Type B pancreatic cell (in vitro differentiated cells): ENCODE data around the gene PIK3R6. TPM values are rescaled to one million over a fixed set of nuclear protein-coding genes. Genes with fewer than 3 reads are reported as not detected.

Experiments
- DNase-seq: peaks from one replicate; pipeline ENCODE4 v3.0.0; 2021; ENCODE audit warnings: mixed read lengths; ENCODE audit not compliant: unreplicated experiment; ENCODE audit errors: extremely low spot score
- H3K27ac Mint-ChIP-seq: 2 replicates; pipeline ENCODE4 v1.8.0; 2021; ENCODE audit warnings: mild to moderate bottlenecking, mixed read lengths
- H3K27me3 Mint-ChIP-seq: 2 replicates; pipeline ENCODE4 v1.8.0; 2021; ENCODE audit warnings: mixed read lengths
- H3K36me3 Mint-ChIP-seq: 2 replicates; pipeline ENCODE4 v1.8.0; 2021; ENCODE audit warnings: mixed read lengths
- H3K4me1 Mint-ChIP-seq: one replicate; pipeline ENCODE4 v1.8.0; 2021; ENCODE audit warnings: mixed read lengths; ENCODE audit not compliant: unreplicated experiment
- H3K4me3 Mint-ChIP-seq: 2 replicates; pipeline ENCODE4 v1.8.0; 2021; ENCODE audit warnings: mild to moderate bottlenecking, mixed read lengths
- H3K9me3 Mint-ChIP-seq: 2 replicates; pipeline ENCODE4 v1.8.0; 2021; ENCODE audit warnings: mixed read lengths
- CTCF ChIP-seq: fragments of 200-600 bp; sonication (generic); conservative IDR thresholded peaks from 2 replicates; pipeline ENCODE4 v1.5.0; 2021; ENCODE audit warnings: antibody characterized with exemption, mild to moderate bottlenecking
- total RNA-seq: library from RNA; stranded (reverse); gene quantifications from 2 replicates; pipeline ENCODE4 v1.2.1, GENCODE V29; 2021; ENCODE audit warnings: low replicate concordance

The PIK3R6 gene
- total RNA-seq, 1 donor from 2014 or later: not detected

GRCh38 chr17:8755590-8756255 is 111.8 kb downstream of the PIK3R6 start:
- no peak overlapping the region for H3K27ac Mint-ChIP-seq
- H3K27me3 Mint-ChIP-seq: peaks cover 17% of the 10 kb centered on the region
- TF ChIP-seq CTCF: no peak
- no peaks in the 10 kb centered on the region for H3K4me1 Mint-ChIP-seq
- DNase-seq: no peak
- no peak overlapping the region for H3K4me3 Mint-ChIP-seq
- H3K9me3 Mint-ChIP-seq: no peaks in the 10 kb centered on the region
- no peaks in the 10 kb centered on the region for H3K36me3 Mint-ChIP-seq

GRCh38 chr17:8754890-8755289 is 112.6 kb downstream of the PIK3R6 start:
- Mint-ChIP-seq H3K9me3 (no peaks in the 10 kb centered on the region), H3K36me3 (no peaks in the 10 kb centered on the region), H3K4me3 (no peak overlapping the region), H3K27me3 (peaks cover 17% of the 10 kb centered on the region), H3K27ac (no peak overlapping the region), H3K4me1 (no peaks in the 10 kb centered on the region)
- no peak for TF ChIP-seq CTCF
- DNase-seq: no peak

GRCh38 chr17:8753976-8754440 is 113.5 kb downstream of the PIK3R6 start:
- no peak overlapping the region for H3K4me3 Mint-ChIP-seq
- no peaks in the 10 kb centered on the region for H3K9me3 Mint-ChIP-seq
- TF ChIP-seq CTCF: peak; percentile 67
- no peak for DNase-seq
- H3K4me1 Mint-ChIP-seq: no peaks in the 10 kb centered on the region
- peaks cover 21% of the 10 kb centered on the region for H3K27me3 Mint-ChIP-seq
- no peaks in the 10 kb centered on the region for H3K36me3 Mint-ChIP-seq
- no peak overlapping the region for H3K27ac Mint-ChIP-seq

GRCh38 chr17:8753136-8753975 is 114.1 kb downstream of the PIK3R6 start:
- Mint-ChIP-seq H3K9me3 (no peaks in the 10 kb centered on the region), H3K27me3 (peaks cover 25% of the 10 kb centered on the region), H3K27ac (no peak overlapping the region), H3K4me1 (no peaks in the 10 kb centered on the region), H3K36me3 (no peaks in the 10 kb centered on the region), H3K4me3 (no peak overlapping the region)
- DNase-seq: no peak
- no peak for TF ChIP-seq CTCF

Other genes starting within 250 kb of the PIK3R6 start
- 135 and 254 TPM in 2 replicates for gene MYH10, start 236.9 kb downstream of the PIK3R6 start, total RNA-seq
- not detected in 2 replicates for gene CCDC42, start 122.8 kb downstream of the PIK3R6 start, total RNA-seq
- gene SPDYE4, start 109.1 kb downstream of the PIK3R6 start, total RNA-seq: not detected in 2 replicates
- gene MFSD6L, start 68.3 kb downstream of the PIK3R6 start, total RNA-seq: 3.1 and 3.6 TPM in 2 replicates
- 0.29 TPM in 2 replicates for gene PIK3R5, start 98.0 kb upstream of the PIK3R6 start, total RNA-seq
- gene NTN1, start 153.8 kb upstream of the PIK3R6 start, total RNA-seq: 10.7 and 17.4 TPM in 2 replicates